Measurements from ENCODE around the gene EPB41L4A. TPM values are rescaled to one million over a fixed set of nuclear protein-coding genes. Genes with fewer than 3 reads are reported as not detected.

The EPB41L4A gene
- polyA plus RNA-seq, 4 donors, result 0.67 to 11.5 (median 2.9) TPM

- DNase-seq (no peak), FAIRE-seq (no peak)
- Histone ChIP-seq H3K4me3 (ENCODE audit: low read depth in 1 of 3, low read length in 3 of 3) (no peak overlapping the region), H3K36me3 (ENCODE audit: control insufficient read depth in 3 of 3, insufficient read depth in 2 of 3, low read depth in 1 of 3, low read length in 3 of 3) (no peaks in the 10 kb centered on the region), H3K27ac (ENCODE audit: low read depth in 1 of 3, low read length in 2 of 3) (no peak overlapping the region), H3K4me1 (ENCODE audit: control insufficient read depth in 3 of 3, insufficient read depth in 2 of 3, low read depth in 1 of 3, low read length in 2 of 3) (no peaks in the 10 kb centered on the region), H3K9me3 (ENCODE audit: control insufficient read depth in 2 of 2, insufficient read depth in 1 of 2, low read depth in 1 of 2, low read length in 1 of 2) (no peaks in the 10 kb centered on the region), H3K27me3 (ENCODE audit: control insufficient read depth in 3 of 3, insufficient read depth in 3 of 3, low read length in 3 of 3) (no peaks in the 10 kb centered on the region)
- 44 to 51% (median 44%) methylated on average over 3 of the region's 3 CpGs for WGBS, 3 donors
Measured at GRCh38 chr5:112342389-112342788, 76.7 kb downstream of the EPB41L4A start.

- FAIRE-seq (no peak), DNase-seq (no peak)
- Histone ChIP-seq H3K36me3 (ENCODE audit: control insufficient read depth in 3 of 3, insufficient read depth in 2 of 3, low read depth in 1 of 3, low read length in 3 of 3) (no peaks in the 10 kb centered on the region), H3K4me3 (ENCODE audit: low read depth in 1 of 3, low read length in 3 of 3) (no peak overlapping the region), H3K4me1 (ENCODE audit: control insufficient read depth in 3 of 3, insufficient read depth in 2 of 3, low read depth in 1 of 3, low read length in 2 of 3) (no peaks in the 10 kb centered on the region), H3K27me3 (ENCODE audit: control insufficient read depth in 3 of 3, insufficient read depth in 3 of 3, low read length in 3 of 3) (no peaks in the 10 kb centered on the region), H3K9me3 (ENCODE audit: control insufficient read depth in 2 of 2, insufficient read depth in 1 of 2, low read depth in 1 of 2, low read length in 1 of 2) (no peaks in the 10 kb centered on the region), H3K27ac (ENCODE audit: low read depth in 1 of 3, low read length in 2 of 3) (no peak overlapping the region)
- WGBS, 3 donors, result 83 to 89% (median 85%) methylated on average over 8 of the region's 8 CpGs
Measured at GRCh38 chr5:112339761-112340160, 79.3 kb downstream of the EPB41L4A start.

DNA sequence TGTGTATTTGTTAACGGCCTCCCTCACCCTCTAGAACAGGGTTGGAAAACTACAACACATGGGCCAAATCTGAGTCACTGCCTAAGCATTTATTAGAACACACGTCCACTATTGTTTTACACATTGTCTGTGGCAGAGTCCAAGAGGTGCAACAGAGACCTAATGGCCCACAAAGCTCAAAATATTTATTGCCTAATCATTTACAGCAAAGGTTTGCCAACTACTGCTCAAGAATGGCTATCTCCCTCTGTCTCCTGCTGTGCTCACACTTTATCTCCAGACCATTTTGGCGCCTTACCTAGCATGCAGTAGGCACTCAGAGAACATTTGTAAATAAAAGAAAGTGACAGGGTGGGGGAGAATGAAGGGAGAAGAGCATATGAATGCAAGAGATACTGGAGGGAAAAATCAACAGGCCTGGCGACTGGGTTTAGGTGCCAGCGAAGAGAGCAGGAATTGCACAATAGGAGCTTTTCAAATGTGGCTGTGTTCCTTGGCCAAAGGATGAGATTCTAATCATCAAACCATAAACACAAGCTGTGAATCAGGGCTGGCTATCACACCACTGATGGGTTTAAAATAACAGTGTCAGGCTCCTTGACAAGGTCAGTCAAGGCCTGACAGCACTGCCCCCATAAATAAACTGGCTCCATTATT lies 80.3 kb downstream of the EPB41L4A start:
- DNase-seq (peak in 1 of 2 donors; percentile 4), FAIRE-seq (no peak)
- Histone ChIP-seq H3K9me3 (ENCODE audit: control insufficient read depth in 2 of 2, insufficient read depth in 1 of 2, low read depth in 1 of 2, low read length in 1 of 2) (no peaks in the 10 kb centered on the region), H3K4me1 (ENCODE audit: control insufficient read depth in 3 of 3, insufficient read depth in 2 of 3, low read depth in 1 of 3, low read length in 2 of 3) (no peaks in the 10 kb centered on the region), H3K4me3 (ENCODE audit: low read depth in 1 of 3, low read length in 3 of 3) (no peak overlapping the region), H3K36me3 (ENCODE audit: control insufficient read depth in 3 of 3, insufficient read depth in 2 of 3, low read depth in 1 of 3, low read length in 3 of 3) (no peaks in the 10 kb centered on the region), H3K27me3 (ENCODE audit: control insufficient read depth in 3 of 3, insufficient read depth in 3 of 3, low read length in 3 of 3) (no peaks in the 10 kb centered on the region), H3K27ac (ENCODE audit: low read depth in 1 of 3, low read length in 2 of 3) (no peak overlapping the region)
- WGBS, 3 donors, result 56 to 74% (median 63%) methylated on average over 5 of the region's 5 CpGs

DNA sequence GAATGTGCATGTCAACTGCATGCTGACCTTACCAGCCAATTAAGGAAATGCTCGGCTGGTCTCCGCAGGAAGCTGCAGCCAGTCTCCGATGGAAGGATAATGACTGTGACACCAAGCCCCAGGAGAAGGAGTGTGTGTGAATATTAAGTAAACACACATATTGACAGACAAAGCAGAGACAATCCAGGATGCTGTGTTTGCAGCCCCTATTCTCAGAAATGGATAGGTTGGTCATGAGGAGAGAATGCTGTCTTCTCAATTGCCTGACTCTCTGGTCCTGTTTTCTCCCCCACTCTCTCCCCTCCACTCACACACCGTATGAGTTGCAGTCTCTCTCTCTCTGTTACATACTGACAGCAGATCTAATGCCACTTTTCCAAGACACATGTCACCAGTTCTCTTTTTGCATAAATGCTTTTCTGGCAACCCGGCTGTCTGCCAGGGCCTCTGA lies 85.7 kb downstream of the EPB41L4A start:
- H3K27me3 ChIP-seq (ENCODE audit: control insufficient read depth in 3 of 3, insufficient read depth in 3 of 3, low read length in 3 of 3), result no peaks in the 10 kb centered on the region
- 40 to 52% (median 46%) methylated on average over 5 of the region's 5 CpGs for WGBS, 3 donors
- H3K9me3 ChIP-seq (ENCODE audit: control insufficient read depth in 2 of 2, insufficient read depth in 1 of 2, low read depth in 1 of 2, low read length in 1 of 2), result no peaks in the 10 kb centered on the region
- FAIRE-seq (no peak), DNase-seq (no peak)
- H3K27ac ChIP-seq (ENCODE audit: low read depth in 1 of 3, low read length in 2 of 3), result no peak overlapping the region
- H3K36me3 ChIP-seq (ENCODE audit: control insufficient read depth in 3 of 3, insufficient read depth in 2 of 3, low read depth in 1 of 3, low read length in 3 of 3), result no peaks in the 10 kb centered on the region
- H3K4me1 ChIP-seq (ENCODE audit: control insufficient read depth in 3 of 3, insufficient read depth in 2 of 3, low read depth in 1 of 3, low read length in 2 of 3), result no peaks in the 10 kb centered on the region
- no peak overlapping the region for H3K4me3 ChIP-seq (ENCODE audit: low read depth in 1 of 3, low read length in 3 of 3)

DNA sequence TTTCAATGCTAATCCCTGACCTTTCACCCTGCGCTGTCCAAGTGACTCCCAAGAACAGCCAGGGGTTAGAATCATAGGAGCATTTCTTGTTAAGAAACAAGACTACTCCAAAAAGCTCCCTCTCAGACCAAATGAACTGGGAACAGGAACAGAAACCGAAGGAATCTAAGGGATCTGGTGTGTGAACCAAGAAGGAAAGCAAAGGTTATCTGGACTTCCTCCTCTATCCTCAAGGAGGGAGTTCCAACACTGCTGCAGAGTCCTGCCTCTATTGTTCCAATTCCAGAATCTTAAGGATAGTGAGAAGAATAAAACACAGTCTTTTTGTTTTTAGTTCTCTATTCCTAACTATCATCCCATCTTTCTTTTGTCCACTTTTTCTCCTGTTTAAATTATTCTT lies 87.2 kb downstream of the EPB41L4A start:
- DNase-seq, result no peak
- Histone ChIP-seq H3K27me3 (ENCODE audit: control insufficient read depth in 3 of 3, insufficient read depth in 3 of 3, low read length in 3 of 3) (no peaks in the 10 kb centered on the region), H3K36me3 (ENCODE audit: control insufficient read depth in 3 of 3, insufficient read depth in 2 of 3, low read depth in 1 of 3, low read length in 3 of 3) (no peaks in the 10 kb centered on the region), H3K4me3 (ENCODE audit: low read depth in 1 of 3, low read length in 3 of 3) (no peak overlapping the region), H3K4me1 (ENCODE audit: control insufficient read depth in 3 of 3, insufficient read depth in 2 of 3, low read depth in 1 of 3, low read length in 2 of 3) (no peaks in the 10 kb centered on the region), H3K9me3 (ENCODE audit: control insufficient read depth in 2 of 2, insufficient read depth in 1 of 2, low read depth in 1 of 2, low read length in 1 of 2) (no peaks in the 10 kb centered on the region), H3K27ac (ENCODE audit: low read depth in 1 of 3, low read length in 2 of 3) (no peak overlapping the region)
- WGBS, 3 donors, result 76 to 82% (median 78%) methylated on average over 2 of the region's 2 CpGs
- no peak for FAIRE-seq

GRCh38 chr5:112329419-112330090 lies 89.5 kb downstream of the EPB41L4A start:
- no peak overlapping the region for H3K27ac ChIP-seq (ENCODE audit: low read depth in 1 of 3, low read length in 2 of 3)
- no peaks in the 10 kb centered on the region for H3K27me3 ChIP-seq (ENCODE audit: control insufficient read depth in 3 of 3, insufficient read depth in 3 of 3, low read length in 3 of 3)
- FAIRE-seq (no peak), DNase-seq (no peak)
- H3K9me3 ChIP-seq (ENCODE audit: control insufficient read depth in 2 of 2, insufficient read depth in 1 of 2, low read depth in 1 of 2, low read length in 1 of 2), result no peaks in the 10 kb centered on the region
- whole genome bisulfite sequencing, 3 donors, result 25 to 42% (median 34%) methylated on average over 5 of the region's 5 CpGs
- H3K36me3 ChIP-seq (ENCODE audit: control insufficient read depth in 3 of 3, insufficient read depth in 2 of 3, low read depth in 1 of 3, low read length in 3 of 3), result no peaks in the 10 kb centered on the region
- no peak overlapping the region for H3K4me3 ChIP-seq (ENCODE audit: low read depth in 1 of 3, low read length in 3 of 3)
- no peaks in the 10 kb centered on the region for H3K4me1 ChIP-seq (ENCODE audit: control insufficient read depth in 3 of 3, insufficient read depth in 2 of 3, low read depth in 1 of 3, low read length in 2 of 3)

DNA sequence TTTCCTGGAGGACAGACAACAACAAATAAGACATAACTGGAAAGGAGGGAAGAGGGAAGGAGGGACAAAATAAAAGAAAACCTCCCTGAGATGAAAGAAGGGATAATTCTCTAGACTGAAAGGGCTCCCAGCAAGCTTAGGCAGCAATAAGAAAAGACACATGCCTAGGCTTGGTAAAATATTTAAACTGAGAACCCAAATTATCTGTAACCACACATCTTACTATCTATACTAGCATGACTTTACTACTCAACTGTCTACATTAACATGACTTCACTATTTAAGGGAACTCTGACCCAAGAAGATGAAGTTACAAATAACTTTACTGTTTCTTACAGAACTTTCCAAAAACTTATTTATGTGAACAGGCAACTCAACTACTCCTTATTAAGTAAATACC lies 95.9 kb downstream of the EPB41L4A start:
- Histone ChIP-seq H3K27me3 (ENCODE audit: control insufficient read depth in 3 of 3, insufficient read depth in 3 of 3, low read length in 3 of 3) (no peaks in the 10 kb centered on the region), H3K36me3 (ENCODE audit: control insufficient read depth in 3 of 3, insufficient read depth in 2 of 3, low read depth in 1 of 3, low read length in 3 of 3) (no peaks in the 10 kb centered on the region), H3K4me1 (ENCODE audit: control insufficient read depth in 3 of 3, insufficient read depth in 2 of 3, low read depth in 1 of 3, low read length in 2 of 3) (no peaks in the 10 kb centered on the region), H3K27ac (ENCODE audit: low read depth in 1 of 3, low read length in 2 of 3) (no peak overlapping the region), H3K9me3 (ENCODE audit: control insufficient read depth in 2 of 2, insufficient read depth in 1 of 2, low read depth in 1 of 2, low read length in 1 of 2) (no peaks in the 10 kb centered on the region), H3K4me3 (ENCODE audit: low read depth in 1 of 3, low read length in 3 of 3) (no peak overlapping the region)
- FAIRE-seq (no peak), DNase-seq (no peak)

DNA sequence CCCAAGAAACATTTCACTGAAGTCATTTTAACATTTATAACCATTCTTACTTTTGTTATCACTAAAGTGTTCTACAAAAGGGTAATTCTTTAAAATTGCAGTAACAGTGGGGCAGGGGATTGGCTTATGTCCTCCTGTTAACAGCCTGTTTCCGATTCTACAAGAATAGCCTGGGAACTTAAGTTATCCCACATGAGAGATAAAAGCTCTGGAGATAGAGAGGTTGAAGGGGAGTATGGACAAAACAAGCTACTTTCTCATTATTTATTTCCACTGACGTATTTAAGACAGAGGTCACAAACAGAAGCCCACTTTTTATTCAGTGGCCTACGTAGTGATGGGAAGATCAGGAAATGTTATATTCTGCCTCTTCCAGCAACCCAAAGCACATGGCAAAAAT lies 98.7 kb downstream of the EPB41L4A start:
- 74 to 86% (median 82%) methylated on average over 3 of the region's 3 CpGs for WGBS, 3 donors
- no peak for DNase-seq
- Histone ChIP-seq H3K27me3 (ENCODE audit: control insufficient read depth in 3 of 3, insufficient read depth in 3 of 3, low read length in 3 of 3) (no peaks in the 10 kb centered on the region), H3K4me3 (ENCODE audit: low read depth in 1 of 3, low read length in 3 of 3) (no peak overlapping the region), H3K4me1 (ENCODE audit: control insufficient read depth in 3 of 3, insufficient read depth in 2 of 3, low read depth in 1 of 3, low read length in 2 of 3) (no peaks in the 10 kb centered on the region), H3K27ac (ENCODE audit: low read depth in 1 of 3, low read length in 2 of 3) (no peak overlapping the region), H3K9me3 (ENCODE audit: control insufficient read depth in 2 of 2, insufficient read depth in 1 of 2, low read depth in 1 of 2, low read length in 1 of 2) (no peaks in the 10 kb centered on the region), H3K36me3 (ENCODE audit: control insufficient read depth in 3 of 3, insufficient read depth in 2 of 3, low read depth in 1 of 3, low read length in 3 of 3) (no peaks in the 10 kb centered on the region)
- no peak for FAIRE-seq

- no peaks in the 10 kb centered on the region for H3K27me3 ChIP-seq (ENCODE audit: control insufficient read depth in 3 of 3, insufficient read depth in 3 of 3, low read length in 3 of 3)
- H3K36me3 ChIP-seq (ENCODE audit: control insufficient read depth in 3 of 3, insufficient read depth in 2 of 3, low read depth in 1 of 3, low read length in 3 of 3), result no peaks in the 10 kb centered on the region
- no peaks in the 10 kb centered on the region for H3K9me3 ChIP-seq (ENCODE audit: control insufficient read depth in 2 of 2, insufficient read depth in 1 of 2, low read depth in 1 of 2, low read length in 1 of 2)
- FAIRE-seq (no peak), DNase-seq (no peak)
- WGBS, 3 donors, result 31 to 51% (median 32%) methylated on average over 2 of the region's 2 CpGs
- no peak overlapping the region for H3K4me3 ChIP-seq (ENCODE audit: low read depth in 1 of 3, low read length in 3 of 3)
- H3K27ac ChIP-seq (ENCODE audit: low read depth in 1 of 3, low read length in 2 of 3), result no peak overlapping the region
- no peaks in the 10 kb centered on the region for H3K4me1 ChIP-seq (ENCODE audit: control insufficient read depth in 3 of 3, insufficient read depth in 2 of 3, low read depth in 1 of 3, low read length in 2 of 3)
Measured at GRCh38 chr5:112318346-112318745, 100.7 kb downstream of the EPB41L4A start.
